ENCODE data around the gene HECTD4. TPM values are rescaled to one million over a fixed set of nuclear protein-coding genes. Genes with fewer than 3 reads are reported as not detected.

HECTD4 gene
- total RNA-seq, 4 donors from 2014 or later: 53.7 to 168 (median 62.9) TPM

GRCh38 chr12:112299704-112300103 lies 82.5 kb downstream of the HECTD4 start:
- 60% methylated on average over 3 of the region's 3 CpGs for WGBS
- Histone ChIP-seq H3K36me3 (peaks cover 27% of the 10 kb centered on the region), H3K27ac (no peak overlapping the region), H3K9me3 (no peaks in the 10 kb centered on the region), H3K27me3 (no peaks in the 10 kb centered on the region), H3K4me3 (no peak overlapping the region), H3K4me1 (no peaks in the 10 kb centered on the region)
- no peak for DNase-seq (ENCODE audit: low spot score in 2 of 2)
- TF ChIP-seq CTCF (IDR thresholded peaks at IDR 0.05): no peak
- no peak for TF ChIP-seq POLR2AphosphoS5 (IDR thresholded peaks at IDR 0.05)
- TF ChIP-seq POLR2A (IDR thresholded peaks at IDR 0.05): no peak
- TF ChIP-seq EP300 (IDR thresholded peaks at IDR 0.05): no peak

- no peaks in the 10 kb centered on the region for H3K4me1 ChIP-seq
- H3K36me3 ChIP-seq: peaks cover 40% of the 10 kb centered on the region
- H3K27me3 ChIP-seq: no peaks in the 10 kb centered on the region
- no peak for TF ChIP-seq POLR2A (IDR thresholded peaks at IDR 0.05)
- TF ChIP-seq CTCF (IDR thresholded peaks at IDR 0.05): no peak
- TF ChIP-seq EP300 (IDR thresholded peaks at IDR 0.05): no peak
- TF ChIP-seq POLR2AphosphoS5 (IDR thresholded peaks at IDR 0.05): no peak
- no peak overlapping the region for H3K4me3 ChIP-seq
- DNase-seq (ENCODE audit: low spot score in 2 of 2): no peak
- H3K27ac ChIP-seq: no peak overlapping the region
- no peaks in the 10 kb centered on the region for H3K9me3 ChIP-seq
These were observed 85.0 kb downstream of the HECTD4 start for GRCh38 chr12:112297188-112297587.

GRCh38 chr12:112296183-112296582 lies 86.0 kb downstream of the HECTD4 start:
- Histone ChIP-seq H3K4me1 (no peaks in the 10 kb centered on the region), H3K27me3 (no peaks in the 10 kb centered on the region), H3K9me3 (no peaks in the 10 kb centered on the region), H3K36me3 (peaks cover 37% of the 10 kb centered on the region), H3K27ac (no peak overlapping the region), H3K4me3 (no peak overlapping the region)
- TF ChIP-seq POLR2AphosphoS5 (IDR thresholded peaks at IDR 0.05): no peak
- DNase-seq (ENCODE audit: low spot score in 2 of 2): no peak
- 94% methylated on average over 3 of the region's 3 CpGs for WGBS

GRCh38 chr12:112294793-112295192 lies 87.4 kb downstream of the HECTD4 start:
- 89% methylated on average over 9 of the region's 9 CpGs for WGBS
- no peaks in the 10 kb centered on the region for H3K4me1 ChIP-seq
- DNase-seq (ENCODE audit: low spot score in 2 of 2): no peak
- no peak for TF ChIP-seq POLR2AphosphoS5 (IDR thresholded peaks at IDR 0.05)
- no peak for TF ChIP-seq EP300 (IDR thresholded peaks at IDR 0.05)
- TF ChIP-seq CTCF (IDR thresholded peaks at IDR 0.05): no peak
- no peak for TF ChIP-seq POLR2A (IDR thresholded peaks at IDR 0.05)
- no peak overlapping the region for H3K4me3 ChIP-seq
- no peaks in the 10 kb centered on the region for H3K9me3 ChIP-seq
- peaks cover 43% of the 10 kb centered on the region for H3K36me3 ChIP-seq
- H3K27me3 ChIP-seq: no peaks in the 10 kb centered on the region
- no peak overlapping the region for H3K27ac ChIP-seq

- Histone ChIP-seq H3K4me3 (no peak overlapping the region), H3K9me3 (no peaks in the 10 kb centered on the region), H3K36me3 (peaks cover 23% of the 10 kb centered on the region), H3K4me1 (peaks cover 8% of the 10 kb centered on the region), H3K27me3 (no peaks in the 10 kb centered on the region), H3K27ac (no peak overlapping the region)
- no peak for DNase-seq (ENCODE audit: low spot score in 2 of 2)
- WGBS: 100% methylated on average over 1 of the region's 1 CpG
- TF ChIP-seq EP300 (IDR thresholded peaks at IDR 0.05) (no peak), POLR2A (IDR thresholded peaks at IDR 0.05) (no peak), CTCF (IDR thresholded peaks at IDR 0.05) (no peak), POLR2AphosphoS5 (IDR thresholded peaks at IDR 0.05) (no peak)
These were observed 93.6 kb downstream of the HECTD4 start for GRCh38 chr12:112288638-112289037.

Measured in suprapubic skin (tissue), 4 donors.